Cardiac muscle cell (in vitro differentiated cells and primary cell): ENCODE measurements around the gene RIMBP2. TPM values are rescaled to one million over a fixed set of nuclear protein-coding genes. Genes with fewer than 3 reads are reported as not detected.

Experiments used
- DNase-seq, 2 donors: peaks; one replicate each; pipeline versions ENCODE4 v3.0.0 to v3.0.0-alpha.2; 2010 to 2017; ENCODE audit warnings: low read depth in 1 of 2, low spot score in 1 of 2
- H3K27ac ChIP-seq: fragments of 200-600 bp; sonication (generic); 2 replicates; pipeline ENCODE4 v1.5.1; 2016
- H3K27me3 ChIP-seq: fragments of 200-600 bp; sonication (generic); 2 replicates; pipeline ENCODE4 v1.6.0; 2016; ENCODE audit warnings: control low read depth
- H3K36me3 ChIP-seq: fragments of 200-600 bp; sonication (generic); 2 replicates; pipeline ENCODE4 v1.5.1; 2016; ENCODE audit warnings: control low read depth
- H3K4me1 ChIP-seq: fragments of 200-600 bp; sonication (generic); 2 replicates; pipeline ENCODE4 v1.8.1; 2017; ENCODE audit warnings: low read depth, mild to moderate bottlenecking, mixed run types
- H3K4me3 ChIP-seq: fragments of 200-600 bp; sonication (generic); 2 replicates; pipeline ENCODE4 v1.5.1; 2016; ENCODE audit warnings: mild to moderate bottlenecking
- H3K9me3 ChIP-seq: fragments of 200-600 bp; sonication (generic); 2 replicates; pipeline ENCODE4 v1.5.1; 2017; ENCODE audit warnings: low read depth, mild to moderate bottlenecking, control low read depth
- CTCF ChIP-seq: IDR thresholded peaks from 2 replicates; pipeline ENCODE4 v1.5.1; 2012; ENCODE audit warnings: low read depth, mild to moderate bottlenecking, low read length
- polyA plus RNA-seq: library from polyadenylated mRNA; unstranded; fragments of >200 nt; fragmentation: Nextera tagmentation; extraction: Ambion mirVana; gene quantifications from 2 replicates; pipeline ENCODE4 v1.2.1, GENCODE V29; 2016
- total RNA-seq: library from RNA; depleted of rRNA; stranded (reverse); fragments of >200 nt; gene quantifications from 2 replicates; pipeline ENCODE4 v1.2.3, GENCODE V29; 2016

Gene RIMBP2
- total and polyA plus RNA-seq, 2 experiments from 2014 or later, result 2.6 to 10.5 TPM

- Histone ChIP-seq H3K4me3 (no peak overlapping the region), H3K36me3 (no peaks in the 10 kb centered on the region), H3K4me1 (no peaks in the 10 kb centered on the region), H3K27ac (no peak overlapping the region), H3K27me3 (no peaks in the 10 kb centered on the region), H3K9me3 (no peaks in the 10 kb centered on the region)
- DNase-seq, result no peak
- no peak for TF ChIP-seq CTCF
Observed at GRCh38 chr12:130438243-130438620, 277.9 kb downstream of the RIMBP2 start.

GRCh38 chr12:130437555-130438242 lies 278.4 kb downstream of the RIMBP2 start:
- Histone ChIP-seq H3K9me3 (no peaks in the 10 kb centered on the region), H3K4me3 (no peak overlapping the region), H3K4me1 (no peaks in the 10 kb centered on the region), H3K36me3 (no peaks in the 10 kb centered on the region), H3K27ac (no peak overlapping the region), H3K27me3 (no peaks in the 10 kb centered on the region)
- no peak for TF ChIP-seq CTCF
- DNase-seq, result no peak

- Histone ChIP-seq H3K4me1 (no peaks in the 10 kb centered on the region), H3K27me3 (no peaks in the 10 kb centered on the region), H3K4me3 (no peak overlapping the region), H3K36me3 (no peaks in the 10 kb centered on the region), H3K9me3 (no peaks in the 10 kb centered on the region), H3K27ac (no peak overlapping the region)
- no peak for DNase-seq
- no peak for TF ChIP-seq CTCF
Observed at GRCh38 chr12:130436741-130437501, 279.2 kb downstream of the RIMBP2 start.

GRCh38 chr12:130435826-130436225 lies 280.3 kb downstream of the RIMBP2 start:
- Histone ChIP-seq H3K27me3 (no peaks in the 10 kb centered on the region), H3K27ac (no peak overlapping the region), H3K4me3 (no peak overlapping the region), H3K9me3 (no peaks in the 10 kb centered on the region), H3K36me3 (no peaks in the 10 kb centered on the region), H3K4me1 (no peaks in the 10 kb centered on the region)
- no peak for DNase-seq
- no peak for TF ChIP-seq CTCF

GRCh38 chr12:130435331-130435730 lies 280.8 kb downstream of the RIMBP2 start:
- Histone ChIP-seq H3K4me3 (no peak overlapping the region), H3K36me3 (no peaks in the 10 kb centered on the region), H3K4me1 (no peaks in the 10 kb centered on the region), H3K27me3 (no peaks in the 10 kb centered on the region), H3K9me3 (no peaks in the 10 kb centered on the region), H3K27ac (no peak overlapping the region)
- no peak for TF ChIP-seq CTCF
- no peak for DNase-seq
